HCT116 (cell line): ENCODE results near the gene PIGL.

Source experiments
- CTCF ChIP-seq, 3 experiments: fragments of 200-600 bp in 1 of 3; sonication (generic) in 1 of 3; IDR thresholded peaks in 2 of 3; conservative IDR thresholded peaks in 1 of 3; 2 replicates each; pipeline ENCODE4 v1.5.1; 2012 to 2017; ENCODE audit warnings: low read depth in 2 of 3, low read length in 2 of 3, antibody characterized with exemption in 1 of 3, borderline replicate concordance in 1 of 3, control low read depth in 1 of 3, mild to moderate bottlenecking in 1 of 3, mixed read lengths in 1 of 3, mixed run types in 1 of 3, moderate library complexity in 1 of 3; ENCODE audit not compliant: insufficient read depth in 1 of 3
- EZH2 ChIP-seq: fragments of 200-600 bp; sonication (generic); IDR thresholded peaks from 2 replicates; pipeline ENCODE4 v1.6.1; 2017; ENCODE audit warnings: antibody characterized with exemption, mixed run types
- JUND ChIP-seq: IDR thresholded peaks from 2 replicates; pipeline ENCODE4 v1.6.1; 2012
- MAX ChIP-seq: IDR thresholded peaks from 2 replicates; pipeline ENCODE4 v1.6.1; 2012
- POLR2A ChIP-seq: IDR thresholded peaks from 2 replicates; pipeline ENCODE4 v1.7.0; 2011; ENCODE audit warnings: borderline replicate concordance; ENCODE audit not compliant: insufficient read depth, insufficient read length; ENCODE audit errors: extremely low read depth
- POLR2AphosphoS5 ChIP-seq: IDR thresholded peaks from 2 replicates; pipeline ENCODE4 v1.6.1; 2011; ENCODE audit warnings: mild to moderate bottlenecking, low read depth, low read length, moderate library complexity
- RAD21 ChIP-seq: IDR thresholded peaks from 2 replicates; pipeline ENCODE4 v1.6.1; 2012; ENCODE audit warnings: low read depth, mild to moderate bottlenecking
- REST ChIP-seq: IDR thresholded peaks from 2 replicates; pipeline ENCODE4 v1.6.1; 2012; ENCODE audit warnings: low read depth
- SIN3A ChIP-seq: IDR thresholded peaks from 2 replicates; pipeline ENCODE4 v1.6.1; 2012; ENCODE audit warnings: low read depth
- YY1 ChIP-seq: IDR thresholded peaks from 2 replicates; pipeline ENCODE4 v1.6.1; 2011; ENCODE audit warnings: low read length, low read depth, moderate library complexity, mild to moderate bottlenecking; ENCODE audit not compliant: insufficient replicate concordance; ENCODE audit errors: extremely low read depth
- ZFX ChIP-seq: fragments of 450-650 bp; IDR thresholded peaks from 2 replicates; pipeline ENCODE4 v1.6.1; 2017

- TF ChIP-seq RAD21: no peak
- TF ChIP-seq CTCF (IDR thresholded peaks at IDR 0.05 in 2 of 3, conservative IDR thresholded peaks at IDR 0.05 in 1 of 3; ENCODE audit: borderline replicate concordance in 1 of 3, insufficient read depth in 1 of 3, low read depth in 2 of 3, low read length in 2 of 3): no peak
- peak; percentile 70 for TF ChIP-seq POLR2A
- no peak for TF ChIP-seq EZH2
- TF ChIP-seq JUND: no peak
- no peak for TF ChIP-seq REST
- no peak for TF ChIP-seq SIN3A
- TF ChIP-seq YY1: no peak
- peak; percentile 66 for TF ChIP-seq POLR2AphosphoS5
- TF ChIP-seq ZFX: peak; percentile 85
- TF ChIP-seq MAX: no peak; the same call in 1 of the 2 replicates
Measured at GRCh38 chr17:16353317-16354174, 136.5 kb downstream of the PIGL start, which contains the start of gene CENPV.
